Measurements from ENCODE around the gene CTNNA3. TPM values are rescaled to one million over a fixed set of nuclear protein-coding genes. Genes with fewer than 3 reads are reported as not detected.

CTNNA3 gene
- total and polyA plus RNA-seq, 12 donors, result 2.0 to 213 (median 171) TPM

DNA sequence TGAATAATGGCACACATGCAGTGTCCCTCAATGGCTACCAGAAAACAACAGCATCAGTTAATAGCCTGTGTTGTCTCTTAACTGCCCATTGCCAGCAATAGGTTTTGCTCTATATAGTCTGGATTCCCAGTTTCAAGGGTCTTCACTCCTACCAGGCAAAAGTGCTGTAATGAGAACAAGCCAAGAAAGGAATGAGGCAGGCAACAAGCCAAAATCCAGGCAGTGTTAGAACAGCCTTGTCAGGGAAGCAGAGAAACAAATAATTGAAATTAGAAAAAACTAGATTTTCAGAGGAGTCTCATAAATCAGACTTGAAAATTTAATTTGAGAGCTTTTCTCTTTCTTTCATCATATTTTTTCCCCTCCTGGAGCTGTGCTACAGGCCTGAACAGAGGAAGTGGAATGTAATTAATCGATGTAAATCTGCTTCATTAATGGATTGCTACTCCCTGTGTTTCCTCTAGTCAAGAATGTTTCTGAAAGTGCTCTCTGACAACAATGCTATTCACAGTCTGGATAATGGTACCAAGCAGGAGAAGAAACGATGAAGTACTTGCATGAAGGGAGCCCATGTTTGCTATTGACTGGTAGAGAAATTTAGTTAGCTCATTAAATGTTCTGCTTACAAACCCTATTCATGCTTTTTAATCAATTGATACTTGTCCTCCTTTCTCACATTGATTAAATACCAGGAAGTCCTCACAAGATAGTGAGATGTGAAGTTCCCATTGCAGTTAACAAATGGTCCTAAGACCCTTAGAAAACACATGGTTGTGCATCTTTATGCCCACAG lies 972.2 kb downstream of the CTNNA3 start:
- peaks cover 0 to 6% (median 0%) of the 10 kb centered on the region in 9 donors for H3K4me1 ChIP-seq
- no peak for ATAC-seq
- WGBS, 2 donors, result 69 to 88% methylated on average over 2 of the region's 2 CpGs
- H3K27ac ChIP-seq, result no peak overlapping the region
- TF ChIP-seq, protein P1, sequence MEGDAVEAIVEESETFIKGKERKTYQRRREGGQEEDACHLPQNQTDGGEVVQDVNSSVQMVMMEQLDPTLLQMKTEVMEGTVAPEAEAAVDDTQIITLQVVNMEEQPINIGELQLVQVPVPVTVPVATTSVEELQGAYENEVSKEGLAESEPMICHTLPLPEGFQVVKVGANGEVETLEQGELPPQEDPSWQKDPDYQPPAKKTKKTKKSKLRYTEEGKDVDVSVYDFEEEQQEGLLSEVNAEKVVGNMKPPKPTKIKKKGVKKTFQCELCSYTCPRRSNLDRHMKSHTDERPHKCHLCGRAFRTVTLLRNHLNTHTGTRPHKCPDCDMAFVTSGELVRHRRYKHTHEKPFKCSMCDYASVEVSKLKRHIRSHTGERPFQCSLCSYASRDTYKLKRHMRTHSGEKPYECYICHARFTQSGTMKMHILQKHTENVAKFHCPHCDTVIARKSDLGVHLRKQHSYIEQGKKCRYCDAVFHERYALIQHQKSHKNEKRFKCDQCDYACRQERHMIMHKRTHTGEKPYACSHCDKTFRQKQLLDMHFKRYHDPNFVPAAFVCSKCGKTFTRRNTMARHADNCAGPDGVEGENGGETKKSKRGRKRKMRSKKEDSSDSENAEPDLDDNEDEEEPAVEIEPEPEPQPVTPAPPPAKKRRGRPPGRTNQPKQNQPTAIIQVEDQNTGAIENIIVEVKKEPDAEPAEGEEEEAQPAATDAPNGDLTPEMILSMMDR (IDR thresholded peaks at IDR 0.05), result no peak
- no peaks in the 10 kb centered on the region for H3K27me3 ChIP-seq
- no peaks in the 10 kb centered on the region for H3K9me3 ChIP-seq
- peak in 1 of 2 donors; percentile 4 for DNase-seq
- no peaks in the 10 kb centered on the region for H3K36me3 ChIP-seq
- no peak overlapping the region for H3K4me3 ChIP-seq
- intact Hi-C loops (cut with DNase I), result no loop called here

DNA sequence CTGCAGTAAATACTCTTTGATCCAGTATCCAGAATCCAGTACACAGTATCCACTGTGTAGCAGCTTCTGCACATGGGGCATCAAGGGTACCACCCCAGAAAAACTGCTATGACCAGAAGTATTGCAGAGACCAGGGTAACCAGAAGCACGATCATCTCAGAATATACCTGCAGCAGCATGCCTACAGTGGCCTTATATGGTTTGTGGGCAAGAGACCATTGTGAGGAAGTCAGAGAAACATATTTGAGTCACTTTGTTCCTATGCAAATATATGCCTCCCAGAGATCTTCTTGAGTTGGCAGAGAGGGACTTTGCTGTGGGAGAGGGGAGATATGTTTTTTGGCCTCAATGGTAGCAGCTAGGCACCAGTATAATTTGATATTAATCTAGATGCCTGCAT lies 976.5 kb downstream of the CTNNA3 start:
- H3K36me3 ChIP-seq, result no peaks in the 10 kb centered on the region
- intact Hi-C loops (cut with DNase I), result no loop called here
- H3K27me3 ChIP-seq, result no peaks in the 10 kb centered on the region
- 77 to 81% methylated on average over 1 of the region's 1 CpG for WGBS, 2 donors
- TF ChIP-seq, protein P1 (IDR thresholded peaks at IDR 0.05), result no peak
- no peaks in the 10 kb centered on the region for H3K9me3 ChIP-seq
- H3K4me1 ChIP-seq, result peaks cover 0 to 6% (median 0%) of the 10 kb centered on the region in 9 donors
- H3K4me3 ChIP-seq, result no peak overlapping the region
- no peak for ATAC-seq
- H3K27ac ChIP-seq, result no peak overlapping the region
- no peak for DNase-seq

DNA sequence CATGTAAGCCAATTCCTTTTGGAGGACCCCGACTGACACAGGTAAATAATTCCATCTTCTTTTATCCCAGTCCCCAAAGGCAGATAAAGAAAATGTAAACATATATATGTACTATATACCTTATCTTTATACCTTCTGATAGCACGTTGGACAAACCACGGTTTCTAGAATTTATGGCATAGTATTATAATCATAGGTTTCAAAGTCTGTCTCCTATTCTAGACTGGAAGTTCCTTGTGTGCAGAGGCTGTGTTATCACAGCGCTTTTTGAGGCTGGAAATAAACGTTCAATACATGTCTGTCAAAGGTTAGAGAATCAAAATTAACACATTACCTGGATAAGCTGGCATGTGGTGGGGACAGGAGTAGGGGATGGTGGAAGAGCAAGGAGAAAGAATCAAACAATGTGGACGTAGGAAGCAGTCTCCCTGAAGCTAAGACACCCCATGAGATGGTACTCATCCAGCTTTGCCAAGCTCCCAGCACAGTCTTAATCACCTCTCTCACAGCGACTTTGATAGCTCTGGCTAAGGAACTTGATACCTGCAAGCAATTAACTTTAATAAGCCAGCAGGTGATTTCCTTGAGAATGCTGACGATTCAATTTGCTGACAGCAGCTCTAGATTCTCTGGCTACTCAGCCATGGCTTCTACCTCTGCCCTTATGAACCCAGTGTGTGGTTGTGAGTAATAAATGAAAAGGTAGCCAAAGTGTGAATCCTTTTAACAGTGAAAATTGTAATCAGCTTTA lies 978.6 kb downstream of the CTNNA3 start:
- intact Hi-C loops (cut with DNase I), result no loop called here
- ATAC-seq, result no peak
- Histone ChIP-seq H3K36me3 (no peaks in the 10 kb centered on the region), H3K4me1 (no peaks in the 10 kb centered on the region), H3K27ac (no peak overlapping the region), H3K27me3 (no peaks in the 10 kb centered on the region), H3K4me3 (no peak overlapping the region), H3K9me3 (no peaks in the 10 kb centered on the region)
- DNase-seq, result no peak
- 74 to 76% methylated on average over 8 of the region's 8 CpGs for WGBS, 2 donors
- TF ChIP-seq, protein P1 (IDR thresholded peaks at IDR 0.05), result no peak

DNA sequence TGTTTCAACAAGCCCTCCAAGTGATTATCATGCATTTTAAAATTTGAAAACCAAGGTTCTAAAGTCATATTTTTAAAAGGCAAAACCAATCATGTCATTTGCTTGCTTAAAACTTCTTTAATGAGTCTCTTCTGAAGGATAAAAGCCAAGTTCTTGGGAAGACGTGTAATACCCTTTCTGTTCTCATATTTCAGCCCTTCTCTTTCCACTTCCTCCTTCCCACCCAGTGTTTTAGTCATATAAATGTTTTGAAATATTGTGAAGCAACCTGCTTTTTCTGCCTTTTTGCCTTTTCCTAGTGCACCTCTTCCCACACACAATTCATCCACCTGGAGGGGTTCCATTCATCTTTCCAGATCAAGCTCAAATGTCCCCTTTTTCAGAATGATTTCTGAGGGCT lies 981.3 kb downstream of the CTNNA3 start:
- H3K36me3 ChIP-seq, result no peaks in the 10 kb centered on the region
- H3K27me3 ChIP-seq, result no peaks in the 10 kb centered on the region
- ATAC-seq (no peak), DNase-seq (no peak)
- TF ChIP-seq, protein P1 (IDR thresholded peaks at IDR 0.05), result no peak
- 55 to 67% methylated on average over 1 of the region's 1 CpG for WGBS, 2 donors
- no peaks in the 10 kb centered on the region for H3K9me3 ChIP-seq
- intact Hi-C loops (cut with DNase I), result no loop called here
- no peak overlapping the region for H3K27ac ChIP-seq
- no peak overlapping the region for H3K4me3 ChIP-seq
- H3K4me1 ChIP-seq, result no peaks in the 10 kb centered on the region
